NCI-H2196 (cell line): Measurements from ENCODE around the gene MYL6.
A peak's percentile ranks its signal among the peaks of the same experiment; 100 is the strongest.
"Not testable (repeated sequence)": the region's sequence is repeated elsewhere in the genome, so short reads cannot be mapped to it uniquely, and the experiment has no call there.

Source experiments
- DNase-seq: peaks from one replicate; lab custom pipeline; 2025; ENCODE audit not compliant: unreplicated experiment; lab: John Stamatoyannopoulos, UW

MYL6 gene

GRCh38 chr12:56156464-56157200 lies 1.5 kb upstream of the MYL6 start:
- not testable (repeated sequence) for DNase-seq

DNA sequence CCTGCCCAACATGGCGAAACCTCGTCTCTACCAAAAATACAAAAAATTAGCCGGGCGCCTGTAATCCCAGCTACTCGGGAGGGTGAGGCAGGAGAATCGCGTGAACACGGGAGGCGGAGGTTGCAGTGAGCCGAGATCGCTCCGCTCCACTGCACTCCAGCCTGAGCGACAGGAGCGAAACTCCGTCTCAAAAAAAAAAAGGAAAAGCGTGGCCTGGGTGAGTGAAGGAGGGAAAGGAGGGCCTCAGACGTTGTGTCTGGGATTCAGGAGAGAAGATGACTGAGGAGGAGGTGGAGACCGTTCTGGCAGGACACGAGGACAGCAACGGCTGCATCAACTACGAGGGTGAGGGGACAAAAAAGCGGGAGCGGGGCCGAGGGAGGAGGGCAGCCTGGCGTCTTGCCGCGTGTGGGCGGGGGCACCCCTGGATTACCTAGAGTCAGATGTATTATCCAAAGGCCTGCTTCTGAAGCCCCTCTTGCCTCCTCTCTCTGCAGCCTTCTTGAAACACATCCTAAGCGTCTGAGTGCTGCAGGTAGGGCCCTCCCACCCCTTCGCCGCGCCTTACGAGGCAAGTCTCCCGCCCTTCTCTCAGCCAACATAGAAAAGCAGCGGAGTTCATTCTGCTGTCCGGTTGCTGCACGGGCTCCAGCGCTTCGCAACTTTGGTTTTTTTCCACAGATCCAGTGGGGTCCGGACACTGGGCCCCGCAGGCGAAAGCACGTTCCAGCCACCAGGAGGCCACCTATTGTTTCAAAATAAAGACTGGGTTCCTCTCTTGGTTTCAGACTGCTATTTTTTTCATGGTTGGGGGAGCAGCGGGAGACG lies 744 bp upstream of the MYL6 start:
- DNase-seq, result peak; percentile 90

GRCh38 chr12:56158926-56159461 lies 835 bp downstream of the MYL6 start:
- peak; percentile 42 for DNase-seq

- no peak for DNase-seq
Observed at GRCh38 chr12:56159482-56160192, 1.5 kb downstream of the MYL6 start.

DNA sequence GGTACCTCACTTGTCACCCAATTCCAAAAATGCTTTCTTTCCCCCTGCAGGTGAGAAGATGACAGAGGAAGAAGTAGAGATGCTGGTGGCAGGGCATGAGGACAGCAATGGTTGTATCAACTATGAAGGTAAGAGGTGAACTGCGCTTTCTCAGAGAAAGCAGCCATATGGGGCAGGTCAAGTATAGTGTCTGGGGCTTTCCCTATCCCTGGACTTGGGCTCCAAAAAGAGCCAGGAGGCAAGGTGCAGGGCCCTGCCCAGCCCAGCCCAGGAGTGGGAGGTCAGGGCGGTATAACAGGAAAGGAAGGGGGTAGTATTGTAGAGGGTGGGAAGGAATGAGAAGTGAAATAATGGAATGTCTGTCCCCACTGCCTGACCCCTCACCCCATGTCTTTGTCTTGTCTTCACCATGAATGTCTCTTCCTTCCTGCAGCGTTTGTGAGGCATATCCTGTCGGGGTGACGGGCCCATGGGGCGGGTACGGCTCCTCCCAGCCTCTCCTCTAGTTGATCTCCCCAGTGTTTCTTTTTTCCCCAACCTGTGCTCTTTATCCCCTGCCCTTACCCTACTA lies 2.1 kb downstream of the MYL6 start:
- DNase-seq, result no peak

GRCh38 chr12:56160894-56161689 lies 2.9 kb downstream of the MYL6 start:
- no peak for DNase-seq

DNA sequence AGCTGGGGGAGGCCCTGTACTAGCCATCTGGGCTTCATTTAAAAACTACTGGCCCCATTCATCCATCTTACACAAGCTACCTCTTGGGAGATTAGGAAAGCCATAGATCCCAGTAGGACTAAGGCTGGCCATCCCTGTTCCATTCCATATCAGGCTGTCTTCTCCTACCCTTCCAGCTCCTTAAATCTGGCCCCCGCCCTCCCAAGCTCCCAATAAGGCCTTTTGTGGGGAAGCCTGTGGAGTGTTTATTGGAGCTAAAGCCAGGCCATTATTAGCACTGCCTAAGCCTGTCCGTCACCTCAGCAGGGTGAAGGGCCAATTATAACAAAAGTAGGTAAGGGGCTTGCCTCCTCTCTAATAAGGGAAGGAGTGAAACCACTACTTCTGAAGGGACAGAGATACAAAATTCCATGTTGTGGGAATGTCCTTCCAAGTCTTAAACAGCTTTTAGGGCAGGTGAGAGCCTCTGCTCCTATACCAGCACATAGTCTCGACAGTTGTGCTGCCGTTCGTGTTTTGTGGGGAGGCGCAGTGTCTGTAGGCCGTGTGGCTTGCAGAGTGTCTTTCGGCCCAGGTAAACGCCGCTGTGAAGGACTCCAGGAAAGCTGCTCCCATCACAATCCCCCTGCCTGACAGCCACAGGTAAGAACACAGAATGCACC lies 3.7 kb downstream of the MYL6 start:
- DNase-seq, result no peak

DNA sequence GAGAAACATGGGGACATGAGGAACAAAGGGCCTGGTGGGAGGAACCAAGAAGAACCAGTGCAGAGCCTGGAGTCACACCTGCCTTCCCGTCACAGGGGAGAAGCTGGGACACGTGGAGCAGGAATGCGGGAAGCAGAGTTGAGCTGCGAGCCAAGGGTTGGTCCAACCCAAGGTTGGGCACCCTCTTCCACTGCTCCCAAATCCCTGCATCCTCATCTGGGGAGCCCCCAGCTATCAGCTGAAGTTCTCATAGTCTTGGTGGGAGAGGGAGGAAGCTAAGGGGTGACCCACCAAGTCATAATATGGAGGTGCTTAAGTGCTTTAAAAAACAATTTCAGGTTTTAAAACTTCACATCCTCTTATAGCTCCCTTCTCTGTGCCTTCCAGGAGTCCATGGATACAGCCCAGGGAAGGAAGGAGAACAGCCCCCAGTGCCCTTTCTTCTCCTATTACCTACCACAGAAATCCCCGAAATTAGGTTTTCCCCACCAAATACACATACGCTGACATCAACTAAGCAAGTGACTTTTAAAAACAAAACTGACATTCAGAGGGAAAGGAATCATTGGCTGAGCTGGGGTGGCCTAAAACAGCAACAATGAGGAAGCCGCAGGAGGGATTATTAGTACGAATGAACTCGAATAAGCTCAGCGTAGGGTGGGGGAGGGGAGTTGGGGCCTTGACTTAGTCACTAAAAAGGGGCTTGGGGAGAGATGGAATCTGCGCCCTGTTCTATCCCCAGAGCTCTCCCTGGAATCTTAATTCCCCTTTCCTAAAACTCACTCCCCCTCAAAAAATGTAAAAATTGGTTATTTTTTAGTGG lies 4.5 kb downstream of the MYL6 start:
- DNase-seq, result no peak

DNA sequence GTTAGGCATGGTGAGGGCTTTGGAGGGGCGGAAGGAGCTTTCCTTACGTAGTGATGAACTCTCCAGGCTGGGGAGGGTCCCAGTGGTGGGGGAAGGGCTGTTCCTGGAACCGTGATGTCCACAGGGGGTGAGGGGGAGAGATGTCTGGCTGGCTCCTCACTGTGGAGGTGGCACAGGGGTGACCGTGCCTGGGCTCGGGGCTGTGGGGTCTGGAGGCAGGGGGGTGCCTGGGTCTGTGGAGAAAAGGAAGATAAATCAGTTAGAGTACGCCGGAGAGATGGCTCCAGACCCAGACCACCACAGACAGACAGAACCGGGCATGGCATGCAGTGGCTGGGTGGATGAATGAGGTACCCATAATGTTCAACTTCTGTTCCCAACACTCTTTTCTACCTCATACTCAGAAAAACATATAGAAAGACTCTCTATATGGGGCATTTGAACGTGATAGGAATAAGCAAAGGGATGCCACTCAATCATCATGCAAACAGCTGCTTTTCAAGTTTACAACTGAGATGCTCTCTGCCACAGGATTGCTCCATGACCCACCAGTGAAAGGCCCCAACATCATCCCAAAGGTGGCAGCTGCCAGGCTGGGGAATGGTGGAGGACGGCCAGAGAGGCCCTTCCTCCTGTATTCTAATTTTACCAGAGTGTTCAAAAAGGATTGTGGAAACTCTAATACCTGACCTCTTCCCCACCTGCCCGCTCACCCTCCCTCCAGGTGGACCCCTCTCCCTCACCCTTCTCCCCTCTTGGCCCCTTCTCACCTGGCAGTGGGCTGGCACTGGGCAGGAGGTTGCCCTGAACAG lies 5.6 kb downstream of the MYL6 start:
- DNase-seq, result no peak

DNA sequence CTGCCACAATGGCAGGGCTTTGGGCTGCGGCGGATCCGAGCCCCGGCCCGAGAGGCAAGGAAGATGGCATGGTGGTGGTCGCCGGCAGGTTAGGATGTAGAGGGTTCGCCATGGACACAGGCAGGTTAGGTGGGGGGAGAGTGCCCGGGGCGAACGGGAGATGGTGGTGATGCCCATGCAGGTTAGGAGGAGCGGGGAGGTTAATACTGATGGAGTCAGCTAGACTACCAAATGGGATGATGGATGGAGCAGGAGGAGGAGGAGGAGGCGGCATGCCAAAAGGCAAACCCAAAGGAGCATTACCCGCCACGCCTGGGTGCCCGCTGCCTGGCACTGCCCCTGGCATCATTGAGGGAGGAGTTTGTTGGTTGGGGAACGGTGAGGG lies 6.2 kb downstream of the MYL6 start:
- DNase-seq, result no peak

GRCh38 chr12:56165369-56165768 lies 7.2 kb downstream of the MYL6 start:
- DNase-seq, result no peak

DNA sequence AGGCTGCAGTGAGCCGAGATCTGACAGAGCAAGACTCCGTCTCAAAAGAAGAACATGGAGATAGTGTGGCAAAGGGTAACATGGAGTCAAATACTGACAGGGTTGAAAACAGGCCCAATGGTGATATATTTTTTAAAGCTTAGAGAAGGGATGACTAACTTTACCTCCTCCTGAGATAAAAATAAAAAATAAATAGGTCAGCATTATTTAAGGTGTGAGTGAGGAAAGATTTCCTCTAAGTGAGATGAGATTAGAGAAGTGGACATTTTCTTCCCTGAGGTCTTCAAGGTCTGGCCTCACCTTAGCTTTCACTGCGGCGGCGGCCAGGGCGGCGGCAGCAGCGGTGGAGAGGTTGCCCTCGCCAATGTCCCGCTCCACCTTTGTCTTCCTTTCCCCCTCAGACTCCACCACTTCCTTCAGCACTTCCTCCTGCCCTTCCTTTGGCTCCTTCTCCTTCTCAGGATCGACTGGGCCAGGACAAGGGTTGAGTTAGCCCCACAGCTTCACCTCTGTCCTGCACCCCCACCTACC lies 11.1 kb downstream of the MYL6 start:
- DNase-seq, result no peak

- no peak for DNase-seq
Observed at GRCh38 chr12:56172839-56173238, 14.7 kb downstream of the MYL6 start.

GRCh38 chr12:56178347-56178746 lies 20.2 kb downstream of the MYL6 start:
- no peak for DNase-seq

- no peak for DNase-seq
Observed at GRCh38 chr12:56186957-56187356, 28.8 kb downstream of the MYL6 start.

GRCh38 chr12:56188131-56188777 lies 30.1 kb downstream of the MYL6 start:
- no peak for DNase-seq

DNA sequence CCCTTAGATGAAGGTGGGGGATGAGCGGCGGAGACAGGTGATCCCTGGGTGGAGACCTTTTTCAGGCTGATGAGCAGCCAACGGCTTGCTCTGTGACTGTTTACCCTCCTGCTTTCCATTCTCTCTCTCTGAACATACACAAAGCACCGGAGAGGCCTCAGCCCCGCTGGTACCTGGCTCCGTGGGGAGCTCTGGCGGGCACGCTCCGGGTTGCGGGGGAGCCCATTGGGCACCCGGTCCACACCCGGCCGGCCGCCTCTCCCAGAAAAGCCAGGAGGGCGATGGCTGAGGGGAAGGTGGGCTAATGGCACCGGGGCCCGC lies 30.6 kb downstream of the MYL6 start:
- no peak for DNase-seq
